GM18508 (cell line): ENCODE measurements around the gene MAP3K5.

Experiments
- ATAC-seq: cut with Tn5 transposase; IDR thresholded peaks from one replicate; pipeline ENCODE4 v1.9.1; 2021; ENCODE audit warnings: moderate number of reproducible peaks; ENCODE audit not compliant: insufficient read depth, unreplicated experiment

The MAP3K5 gene

GRCh38 chr6:136553166-136553787 lies 239.0 kb downstream of the MAP3K5 start:
- no peak for ATAC-seq

- no peak for ATAC-seq
Observed at GRCh38 chr6:136552054-136552453, 240.2 kb downstream of the MAP3K5 start.

GRCh38 chr6:136551103-136551502 lies 241.2 kb downstream of the MAP3K5 start:
- no peak for ATAC-seq

GRCh38 chr6:136550330-136551071 lies 241.8 kb downstream of the MAP3K5 start, which contains the start of gene MAP7:
Gene MAP7 (minus strand): TSS chr6:136550422. CDS start chr6:136550408, 14 bp downstream.
- ATAC-seq, result no peak

GRCh38 chr6:136550045-136550329 lies 242.3 kb downstream of the MAP3K5 start:
- ATAC-seq, result no peak

GRCh38 chr6:136549300-136550044 lies 242.8 kb downstream of the MAP3K5 start:
- ATAC-seq, result no peak

GRCh38 chr6:136548582-136549299 lies 243.5 kb downstream of the MAP3K5 start:
- ATAC-seq, result no peak

- ATAC-seq, result no peak
Observed at GRCh38 chr6:136547871-136548270, 244.4 kb downstream of the MAP3K5 start.

- ATAC-seq, result no peak
Observed at GRCh38 chr6:136547336-136547735, 244.9 kb downstream of the MAP3K5 start.

- ATAC-seq, result no peak
Observed at GRCh38 chr6:136546331-136546730, 245.9 kb downstream of the MAP3K5 start.

GRCh38 chr6:136544326-136544725 lies 248.0 kb downstream of the MAP3K5 start:
- no peak for ATAC-seq

- ATAC-seq, result no peak
Observed at GRCh38 chr6:136541395-136541794, 250.9 kb downstream of the MAP3K5 start.

GRCh38 chr6:136539967-136540652 lies 252.2 kb downstream of the MAP3K5 start:
- no peak for ATAC-seq

GRCh38 chr6:136538836-136539235 lies 253.4 kb downstream of the MAP3K5 start:
- ATAC-seq, result no peak

- no peak for ATAC-seq
Observed at GRCh38 chr6:136535880-136536650, 256.2 kb downstream of the MAP3K5 start.

- ATAC-seq, result no peak
Observed at GRCh38 chr6:136535017-136535765, 257.1 kb downstream of the MAP3K5 start.

- no peak for ATAC-seq
Observed at GRCh38 chr6:136534268-136534667, 258.0 kb downstream of the MAP3K5 start.

GRCh38 chr6:136533487-136533886 lies 258.8 kb downstream of the MAP3K5 start:
- no peak for ATAC-seq

- ATAC-seq, result no peak
Observed at GRCh38 chr6:136532030-136532429, 260.2 kb downstream of the MAP3K5 start.
